Activated CD4-positive, alpha-beta T cell treated with anti-CD3 and anti-CD28 coated beads, Interleukin-2, amount 50 U/mL, for 48 hours (primary cell): Measurements from ENCODE around the gene FOXJ3.

ENCODE experiments used
- DNase-seq, 2 experiments: peaks; one replicate each; pipeline ENCODE4 v3.0.0-alpha.2; 2020

FOXJ3 gene

GRCh38 chr1:42302034-42302433, 33.0 kb downstream of the FOXJ3 start:
- no peak for DNase-seq

GRCh38 chr1:42298520-42298919, 36.5 kb downstream of the FOXJ3 start:
- no peak for DNase-seq

GRCh38 chr1:42295816-42296215, 39.2 kb downstream of the FOXJ3 start:
- no peak for DNase-seq

GRCh38 chr1:42290130-42290529, 44.9 kb downstream of the FOXJ3 start:
- DNase-seq = no peak

GRCh38 chr1:42288311-42288985, 46.6 kb downstream of the FOXJ3 start:
- DNase-seq = no peak

GRCh38 chr1:42282867-42283583, 52.0 kb downstream of the FOXJ3 start:
- no peak for DNase-seq

- no peak for DNase-seq
Observed at GRCh38 chr1:42282024-42282579, 52.9 kb downstream of the FOXJ3 start.

- no peak for DNase-seq
Observed at GRCh38 chr1:42280821-42281220, 54.2 kb downstream of the FOXJ3 start.

GRCh38 chr1:42279055-42279454, 56.0 kb downstream of the FOXJ3 start:
- DNase-seq = no peak

GRCh38 chr1:42272920-42273319, 62.1 kb downstream of the FOXJ3 start:
- no peak for DNase-seq

- DNase-seq = no peak
Observed at GRCh38 chr1:42267904-42268303, 67.1 kb downstream of the FOXJ3 start.

GRCh38 chr1:42266253-42267135, 68.5 kb downstream of the FOXJ3 start:
- DNase-seq = no peak

- no peak for DNase-seq
Observed at GRCh38 chr1:42264511-42265190, 70.4 kb downstream of the FOXJ3 start.

GRCh38 chr1:42263019-42263418, 72.0 kb downstream of the FOXJ3 start:
- DNase-seq = no peak

- no peak for DNase-seq
Observed at GRCh38 chr1:42260376-42261070, 74.5 kb downstream of the FOXJ3 start.

- DNase-seq = no peak
Observed at GRCh38 chr1:42259739-42260064, 75.3 kb downstream of the FOXJ3 start.

GRCh38 chr1:42259059-42259738, 75.8 kb downstream of the FOXJ3 start:
- no peak for DNase-seq

- no peak for DNase-seq
Observed at GRCh38 chr1:42258218-42258617, 76.8 kb downstream of the FOXJ3 start.

GRCh38 chr1:42251042-42251441, 84.0 kb downstream of the FOXJ3 start:
- no peak for DNase-seq

- DNase-seq = no peak
Observed at GRCh38 chr1:42250164-42250563, 84.9 kb downstream of the FOXJ3 start.

- DNase-seq = no peak
Observed at GRCh38 chr1:42240966-42241755, 93.9 kb downstream of the FOXJ3 start.
